Coronary artery (tissue), 2 donors: ENCODE data around the gene EPHX1.
A peak's percentile ranks its signal among the peaks of the same experiment; 100 is the strongest.
"Not testable (repeated sequence)": the region's sequence is repeated elsewhere in the genome, so short reads cannot be mapped to it uniquely, and the experiment has no call there.

Experiments used
- DNase-seq: peaks from one replicate; pipeline ENCODE4 v3.0.0-alpha.2; 2017; ENCODE audit warnings: low spot score
- H3K27ac ChIP-seq, 2 donors: fragments of 200-600 bp; sonication (generic); one replicate each; pipeline ENCODE4 v1.5.1; 2016 to 2019
- H3K4me3 ChIP-seq: fragments of 200-600 bp; sonication (generic); 2 replicates; pipeline ENCODE4 v1.5.1; 2016; ENCODE audit warnings: mild to moderate bottlenecking, moderate library complexity
- TF ChIP-seq, protein P1 (sequence below): fragments of 200-600 bp; sonication (generic); IDR thresholded peaks from one replicate; pipeline ENCODE4 v1.5.1; 2019; ENCODE audit warnings: antibody characterized with exemption

EPHX1 gene

DNA sequence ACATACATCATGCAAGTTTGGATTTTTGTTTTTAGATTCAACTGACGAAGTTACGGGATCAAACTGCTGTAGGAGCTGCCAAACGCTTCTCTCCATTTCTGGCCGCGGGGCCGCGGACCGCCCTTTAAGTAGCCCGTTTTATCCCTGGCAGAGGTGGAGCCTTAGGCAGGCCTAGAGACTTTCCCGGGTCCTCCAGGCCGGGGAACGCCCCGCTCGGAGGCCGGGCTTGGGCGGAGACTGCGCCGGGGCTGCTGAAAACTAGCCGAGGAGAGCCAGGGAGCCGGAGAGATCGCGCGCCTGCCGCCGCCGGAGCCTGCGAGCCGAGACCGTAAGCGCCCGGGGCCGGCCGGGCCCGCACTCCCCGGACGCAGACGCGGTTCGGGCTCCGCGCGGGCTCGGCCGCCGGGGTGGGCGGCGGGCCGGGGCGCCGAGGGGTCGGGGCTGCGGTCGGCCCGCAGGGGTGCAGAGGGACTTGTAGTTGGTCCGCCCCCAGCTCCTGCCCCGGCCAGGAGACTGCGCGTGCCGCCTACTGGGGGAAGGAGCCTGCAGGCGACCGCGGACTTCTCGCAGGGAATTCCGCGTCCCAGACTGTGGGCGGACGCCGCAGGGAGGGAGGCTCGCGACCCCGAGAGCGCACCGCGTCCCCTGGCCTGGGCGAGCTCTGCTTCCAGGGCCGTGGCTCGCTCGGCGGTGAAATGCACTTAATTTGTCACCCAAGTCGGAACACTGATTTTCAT, at the start of gene EPHX1:
TSS of gene EPHX1 (plus strand) at position 283 of the 737 bp plus-strand sequence. CDS start 18,606 bp downstream, outside the sequence.
- Histone ChIP-seq H3K4me3 (peak within 1 kb of the TSS; percentile 93), H3K27ac (peak within 1 kb of the TSS; percentile 53 to 93)
- TF ChIP-seq, protein P1, sequence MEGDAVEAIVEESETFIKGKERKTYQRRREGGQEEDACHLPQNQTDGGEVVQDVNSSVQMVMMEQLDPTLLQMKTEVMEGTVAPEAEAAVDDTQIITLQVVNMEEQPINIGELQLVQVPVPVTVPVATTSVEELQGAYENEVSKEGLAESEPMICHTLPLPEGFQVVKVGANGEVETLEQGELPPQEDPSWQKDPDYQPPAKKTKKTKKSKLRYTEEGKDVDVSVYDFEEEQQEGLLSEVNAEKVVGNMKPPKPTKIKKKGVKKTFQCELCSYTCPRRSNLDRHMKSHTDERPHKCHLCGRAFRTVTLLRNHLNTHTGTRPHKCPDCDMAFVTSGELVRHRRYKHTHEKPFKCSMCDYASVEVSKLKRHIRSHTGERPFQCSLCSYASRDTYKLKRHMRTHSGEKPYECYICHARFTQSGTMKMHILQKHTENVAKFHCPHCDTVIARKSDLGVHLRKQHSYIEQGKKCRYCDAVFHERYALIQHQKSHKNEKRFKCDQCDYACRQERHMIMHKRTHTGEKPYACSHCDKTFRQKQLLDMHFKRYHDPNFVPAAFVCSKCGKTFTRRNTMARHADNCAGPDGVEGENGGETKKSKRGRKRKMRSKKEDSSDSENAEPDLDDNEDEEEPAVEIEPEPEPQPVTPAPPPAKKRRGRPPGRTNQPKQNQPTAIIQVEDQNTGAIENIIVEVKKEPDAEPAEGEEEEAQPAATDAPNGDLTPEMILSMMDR: no peak

GRCh38 chr1:225760531-225760930, 49.4 kb upstream of the EPHX1 start:
- no peak for DNase-seq
- TF ChIP-seq, protein P1: no peak
- no peak overlapping the region for H3K4me3 ChIP-seq
- H3K27ac ChIP-seq: no peak overlapping the region

More for the DNA sequence above, at the start of gene EPHX1:
- peak; percentile 94 for DNase-seq

DNA sequence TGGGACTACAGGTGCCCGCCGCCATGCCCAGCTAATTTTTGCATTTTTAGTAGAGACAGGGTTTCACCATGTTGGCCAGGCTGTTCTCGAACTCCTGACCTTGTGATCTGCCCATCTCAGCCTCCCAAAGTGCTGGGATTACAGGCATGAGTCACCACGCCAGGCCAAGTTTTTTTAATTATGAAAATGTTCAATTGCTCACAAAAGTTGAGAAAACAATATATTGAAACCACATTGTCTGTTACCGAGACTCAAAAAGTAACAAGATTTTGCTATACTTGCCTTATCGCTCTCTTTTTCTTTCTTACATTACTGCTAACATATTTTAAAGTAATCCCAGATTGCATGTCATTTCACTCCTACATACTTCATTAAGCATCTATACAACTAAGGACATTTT, 48.5 kb upstream of the EPHX1 start:
- H3K27ac ChIP-seq, H3K4me3 ChIP-seq, DNase-seq: not testable (repeated sequence)

DNA sequence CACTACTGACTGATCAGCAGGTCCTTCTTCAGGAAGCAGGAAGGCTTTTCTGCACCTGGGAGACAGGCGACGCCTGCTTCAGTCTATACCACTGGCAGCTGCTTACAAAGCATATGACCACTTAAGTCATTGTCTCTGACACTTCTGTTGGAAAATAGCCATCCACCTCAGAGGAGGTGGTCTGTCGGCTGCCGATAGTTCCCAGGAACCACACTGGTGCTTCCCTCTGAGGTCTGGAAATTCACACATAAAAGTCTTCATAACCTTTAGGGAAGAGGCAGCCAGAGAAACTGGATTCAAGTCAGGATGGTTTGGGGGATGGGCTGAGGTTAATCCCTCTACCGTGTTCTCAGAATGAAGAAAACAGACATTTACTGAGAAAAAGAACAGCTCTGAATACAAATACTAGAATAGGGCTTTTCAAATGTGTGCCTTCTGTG, 47.9 kb upstream of the EPHX1 start:
- TF ChIP-seq, protein P1: no peak
- peak overlapping the region; percentile 23 to 50 for H3K27ac ChIP-seq
- no peak for DNase-seq
- no peak overlapping the region for H3K4me3 ChIP-seq

DNA sequence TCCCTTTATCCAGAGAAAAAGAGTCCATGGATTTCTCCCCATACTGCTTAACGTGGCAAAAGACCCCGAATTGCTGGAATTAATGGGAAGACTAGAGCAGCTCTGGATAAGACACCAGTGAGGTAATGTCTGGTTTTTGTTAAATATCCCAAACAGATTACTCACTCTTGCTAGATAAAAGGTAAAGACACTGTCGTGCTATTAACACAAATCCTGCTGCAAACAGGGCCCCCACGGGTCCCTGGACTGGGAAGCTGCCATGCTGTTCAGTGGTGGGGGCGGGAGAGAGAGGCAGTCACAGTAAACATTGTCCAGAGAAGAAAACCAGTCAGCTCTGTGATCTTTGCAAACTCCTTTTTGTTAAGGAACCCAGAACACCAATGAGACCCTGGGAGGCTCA, 47.5 kb upstream of the EPHX1 start:
- Histone ChIP-seq H3K4me3 (no peak overlapping the region), H3K27ac (peak overlapping the region; percentile 23 to 50)
- TF ChIP-seq, protein P1: no peak
- DNase-seq: no peak

GRCh38 chr1:225763716-225764548, 46.0 kb upstream of the EPHX1 start:
- DNase-seq: no peak
- Histone ChIP-seq H3K27ac (peak overlapping the region; percentile 39 to 63), H3K4me3 (no peak overlapping the region)
- TF ChIP-seq, protein P1: no peak

DNA sequence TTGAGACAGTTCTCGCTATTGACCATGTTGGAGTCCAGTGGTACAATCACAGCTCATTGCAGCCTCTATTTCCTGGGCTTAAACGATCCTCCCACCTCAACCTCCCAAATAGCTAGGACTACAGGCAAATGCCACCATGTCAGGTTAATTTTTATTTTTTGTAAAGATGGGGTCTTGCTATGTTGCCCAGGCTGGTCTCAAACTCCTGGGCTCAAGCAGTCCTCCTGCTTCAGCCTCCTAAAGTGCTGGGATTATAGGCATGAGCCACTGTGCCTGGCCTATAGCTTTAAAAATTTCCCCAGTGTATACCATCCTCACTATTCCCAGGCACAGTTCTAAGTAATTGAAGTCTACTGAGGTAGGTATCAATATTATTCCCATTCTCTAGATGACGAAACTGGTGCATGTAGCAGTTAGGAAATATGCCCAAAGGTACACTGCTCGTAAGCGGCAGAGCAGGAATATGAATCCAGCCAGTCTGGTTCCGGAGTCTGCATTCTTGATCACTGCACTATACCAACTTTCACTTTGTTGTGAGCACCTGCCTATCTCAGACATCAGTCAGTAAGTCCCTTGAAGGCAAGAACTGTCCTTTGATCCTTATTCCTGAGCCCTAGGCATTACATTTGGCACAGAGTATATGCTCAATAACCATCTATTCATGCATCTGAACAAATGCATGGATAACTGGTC, 43.8 kb upstream of the EPHX1 start:
- peak; percentile 7 for DNase-seq
- Histone ChIP-seq H3K27ac (peak overlapping the region; percentile 71 to 88), H3K4me3 (peak overlapping the region; percentile 20)
- TF ChIP-seq, protein P1: no peak
